Spleen (tissue), 7 donors: ENCODE results near the gene LSAMP.

Source experiments
- CTCF ChIP-seq, 11 experiments: fragments of 200-600 bp in 7 of 11; fragments of 450-650 bp in 4 of 11; sonication (generic) in 4 of 11; IDR thresholded peaks in 8 of 11; conservative IDR thresholded peaks in 3 of 11; 1 replicate in 7 of 11; 2 replicates in 4 of 11; pipeline versions ENCODE4 v1.4.0 to v1.8.0; 2016 to 2021; ENCODE audit warnings: antibody characterized with exemption in 11 of 11, inconsistent platforms in 4 of 11, mild to moderate bottlenecking in 1 of 11
- POLR2A ChIP-seq, 3 donors: fragments of 450-650 bp; IDR thresholded peaks; one replicate each; pipeline ENCODE4 v1.5.1; 2017; ENCODE audit warnings: antibody characterized with exemption in 3 of 3, mild to moderate bottlenecking in 1 of 3
- POLR2AphosphoS5 ChIP-seq, 3 donors: sonication (generic); formaldehyde crosslinking; IDR thresholded peaks; one replicate each; pipeline ENCODE4 v1.5.1; 2017; ENCODE audit warnings: antibody characterized with exemption in 3 of 3
- donor health status: DM: no; HTN: no; CAD: no; lungs with moderate emphysema.
- donor health status: DM: no; HTN: no; CAD: no.
- donor health status: DM: no; HTN: no; CAD: no.

GRCh38 chr3:115828401-115828800 lies 616.9 kb downstream of the LSAMP start:
- TF ChIP-seq CTCF (IDR thresholded peaks at IDR 0.05 in 8 of 11, conservative IDR thresholded peaks at IDR 0.05 in 3 of 11) (no peak), POLR2A (IDR thresholded peaks at IDR 0.05) (no peak), POLR2AphosphoS5 (IDR thresholded peaks at IDR 0.05) (no peak)
